Liver (tissue), 9 donors: ENCODE data around the gene RANBP17. TPM values are rescaled to one million over a fixed set of nuclear protein-coding genes. Genes with fewer than 3 reads are reported as not detected.

ENCODE experiments used
- DNase-seq: peaks from one replicate; pipeline ENCODE4 v3.0.0-alpha.2; 2017; ENCODE audit warnings: low spot score
- H3K27ac ChIP-seq, 2 donors: one replicate each; pipeline ENCODE4 v1.7.0; 2013; ENCODE audit warnings: inconsistent platforms in 2 of 2, low read length in 2 of 2, control low read depth in 1 of 2, low read depth in 1 of 2, mild to moderate bottlenecking in 1 of 2
- H3K27me3 ChIP-seq, 4 donors: one replicate each; pipeline versions ENCODE4 v1.6.1 to v1.7.0; 2013; ENCODE audit warnings: low read length in 3 of 4, inconsistent platforms in 1 of 4, mild to moderate bottlenecking in 1 of 4, moderate library complexity in 1 of 4; ENCODE audit not compliant: control insufficient read depth in 4 of 4, insufficient read depth in 4 of 4
- H3K36me3 ChIP-seq, 4 donors: one replicate each; pipeline versions ENCODE4 v1.6.1 to v1.7.0; 2013; ENCODE audit warnings: low read length in 3 of 4, mild to moderate bottlenecking in 3 of 4, low read depth in 1 of 4, moderate library complexity in 1 of 4; ENCODE audit not compliant: control insufficient read depth in 4 of 4, insufficient read depth in 3 of 4
- H3K4me1 ChIP-seq, 4 donors: one replicate each; pipeline versions ENCODE4 v1.6.1 to v1.7.0; 2013; ENCODE audit warnings: low read length in 3 of 4, mild to moderate bottlenecking in 3 of 4, moderate library complexity in 1 of 4; ENCODE audit not compliant: control insufficient read depth in 4 of 4, insufficient read depth in 4 of 4
- H3K4me3 ChIP-seq, 3 donors: one replicate each; pipeline versions ENCODE4 v1.6.1 to v1.7.0; 2013; ENCODE audit warnings: low read length in 3 of 3, control low read depth in 1 of 3, low read depth in 1 of 3, mild to moderate bottlenecking in 1 of 3
- H3K9ac ChIP-seq, 2 donors: one replicate each; pipeline ENCODE4 v1.7.0; 2013; ENCODE audit warnings: low read length in 2 of 2, mild to moderate bottlenecking in 2 of 2, moderate library complexity in 2 of 2, control low read depth in 1 of 2, low read depth in 1 of 2
- H3K9me3 ChIP-seq, 4 donors: one replicate each; pipeline versions ENCODE4 v1.6.1 to v1.7.0; 2013; ENCODE audit warnings: low read length in 3 of 4; ENCODE audit not compliant: control insufficient read depth in 4 of 4
- ATF3 ChIP-seq: IDR thresholded peaks from 2 replicates; pipeline ENCODE4 v1.6.1; 2016; ENCODE audit warnings: antibody characterized with exemption
- CTCF ChIP-seq: fragments of 150-350 bp; IDR thresholded peaks from 2 replicates; pipeline ENCODE4 v1.5.1; 2017; ENCODE audit warnings: improper control_type of control experiment, low read depth, low read length; ENCODE audit not compliant: missing input control
- FOXA1 ChIP-seq: IDR thresholded peaks from 2 replicates; pipeline ENCODE4 v1.6.1; 2016; ENCODE audit warnings: antibody characterized with exemption
- FOXA2 ChIP-seq: IDR thresholded peaks from 2 replicates; pipeline ENCODE4 v1.6.1; 2016; ENCODE audit warnings: antibody characterized with exemption
- HNF4G ChIP-seq: IDR thresholded peaks from 2 replicates; pipeline ENCODE4 v1.6.1; 2016; ENCODE audit warnings: antibody characterized with exemption
- JUND ChIP-seq, 2 donors: IDR thresholded peaks; 2 replicates each; pipeline ENCODE4 v1.6.1; 2016; ENCODE audit warnings: antibody characterized with exemption in 2 of 2
- MAX ChIP-seq: IDR thresholded peaks from 2 replicates; pipeline ENCODE4 v1.6.1; 2016; ENCODE audit warnings: antibody characterized with exemption
- RAD21 ChIP-seq, 2 donors: IDR thresholded peaks; 2 replicates each; pipeline ENCODE4 v1.6.1; 2016; ENCODE audit warnings: antibody characterized with exemption in 2 of 2, mild to moderate bottlenecking in 2 of 2
- REST ChIP-seq: IDR thresholded peaks from 2 replicates; pipeline ENCODE4 v1.6.1; 2016; ENCODE audit warnings: antibody characterized with exemption, mild to moderate bottlenecking
- RXRA ChIP-seq, 2 donors: IDR thresholded peaks; 2 replicates each; pipeline ENCODE4 v1.6.1; 2017 to 2018; ENCODE audit warnings: antibody characterized with exemption in 2 of 2, mild to moderate bottlenecking in 1 of 2
- SP1 ChIP-seq: IDR thresholded peaks from 2 replicates; pipeline ENCODE4 v1.6.1; 2018; ENCODE audit warnings: antibody characterized with exemption, mild to moderate bottlenecking
- YY1 ChIP-seq: IDR thresholded peaks from 2 replicates; pipeline ENCODE4 v1.6.1; 2016; ENCODE audit warnings: antibody characterized with exemption, mild to moderate bottlenecking
- ZBTB33 ChIP-seq: IDR thresholded peaks from 2 replicates; pipeline ENCODE4 v1.6.1; 2016; ENCODE audit warnings: antibody characterized with exemption
- WGBS: extraction: QIAGEN DNeasy Blood & Tissue Kit; methylation state at CpG from one replicate; pipeline ENCODE4 v1.1.7; 2013; 5-methylcytosine and 5-hydroxymethylcytosine counted together
- polyA plus RNA-seq, 2 donors: library from polyadenylated mRNA; stranded (reverse) in 1 of 2; unstranded in 1 of 2; fragments of 200-250 nt in 1 of 2; fragments of >200 nt in 1 of 2; fragmentation: Nextera tagmentation in 1 of 2; extraction: Ambion mirVana in 1 of 2; gene quantifications; one replicate each; pipeline versions ENCODE4 v1.2.1 to v1.2.3, GENCODE V29; 2013 to 2015
- total RNA-seq, 2 donors: library from RNA; depleted of rRNA; stranded (reverse); fragments of >200 nt; gene quantifications; one replicate each; pipeline ENCODE4 v1.2.3, GENCODE V29; 2014
- donor health status: healthy.
- donor health status: healthy.
- donor health status: healthy.
- donor health status: healthy.
- donor health status: healthy.

The RANBP17 gene
- total and polyA plus RNA-seq, 4 donors = 0.83 to 10.8 (median 7.9) TPM

GRCh38 chr5:170818232-170818631 lies 43.6 kb upstream of the RANBP17 start:
- Histone ChIP-seq H3K36me3 (no peaks in the 10 kb centered on the region), H3K9me3 (no peaks in the 10 kb centered on the region)
- 91% methylated on average over 1 of the region's 1 CpG for whole genome bisulfite sequencing

GRCh38 chr5:170819824-170820223 lies 42.0 kb upstream of the RANBP17 start:
- no peak overlapping the region for H3K27ac ChIP-seq
- H3K9ac ChIP-seq = no peak overlapping the region
- no peaks in the 10 kb centered on the region for H3K9me3 ChIP-seq
- DNase-seq = no peak
- no peaks in the 10 kb centered on the region for H3K4me1 ChIP-seq
- H3K27me3 ChIP-seq = no peaks in the 10 kb centered on the region
- no peak overlapping the region for H3K4me3 ChIP-seq
- no peaks in the 10 kb centered on the region for H3K36me3 ChIP-seq
- TF ChIP-seq JUND (IDR thresholded peaks at IDR 0.05) = no peak
- TF ChIP-seq REST = no peak
- TF ChIP-seq ATF3 = no peak
- no peak for TF ChIP-seq FOXA1
- TF ChIP-seq FOXA2 = no peak
- no peak for TF ChIP-seq RXRA (IDR thresholded peaks at IDR 0.05)
- TF ChIP-seq CTCF = no peak
- no peak for TF ChIP-seq HNF4G

More at GRCh38 chr5:170818232-170818631, 43.6 kb upstream of the RANBP17 start:
- H3K27ac ChIP-seq = no peak overlapping the region
- peaks cover 0 to 2% (median 0%) of the 10 kb centered on the region in 4 donors for H3K27me3 ChIP-seq
- no peaks in the 10 kb centered on the region for H3K4me1 ChIP-seq
- no peak for TF ChIP-seq MAX
- no peak for TF ChIP-seq RXRA (IDR thresholded peaks at IDR 0.05)
- no peak for TF ChIP-seq FOXA1
- TF ChIP-seq ATF3 = no peak
- TF ChIP-seq HNF4G = no peak
- no peak for TF ChIP-seq RAD21 (IDR thresholded peaks at IDR 0.05)
- TF ChIP-seq FOXA2 = no peak
- no peak for TF ChIP-seq JUND (IDR thresholded peaks at IDR 0.05)
- no peak for TF ChIP-seq YY1
- TF ChIP-seq SP1 = no peak
- no peak for TF ChIP-seq CTCF
- TF ChIP-seq ZBTB33 = no peak
- no peak overlapping the region for H3K9ac ChIP-seq
- no peak for DNase-seq
- H3K4me3 ChIP-seq = no peak overlapping the region
